Measurements from ENCODE around the gene LRRC8D.

GRCh38 chr1:89850844-89851415 is 30.1 kb downstream of the LRRC8D start:
- TF ChIP-seq, protein P1, sequence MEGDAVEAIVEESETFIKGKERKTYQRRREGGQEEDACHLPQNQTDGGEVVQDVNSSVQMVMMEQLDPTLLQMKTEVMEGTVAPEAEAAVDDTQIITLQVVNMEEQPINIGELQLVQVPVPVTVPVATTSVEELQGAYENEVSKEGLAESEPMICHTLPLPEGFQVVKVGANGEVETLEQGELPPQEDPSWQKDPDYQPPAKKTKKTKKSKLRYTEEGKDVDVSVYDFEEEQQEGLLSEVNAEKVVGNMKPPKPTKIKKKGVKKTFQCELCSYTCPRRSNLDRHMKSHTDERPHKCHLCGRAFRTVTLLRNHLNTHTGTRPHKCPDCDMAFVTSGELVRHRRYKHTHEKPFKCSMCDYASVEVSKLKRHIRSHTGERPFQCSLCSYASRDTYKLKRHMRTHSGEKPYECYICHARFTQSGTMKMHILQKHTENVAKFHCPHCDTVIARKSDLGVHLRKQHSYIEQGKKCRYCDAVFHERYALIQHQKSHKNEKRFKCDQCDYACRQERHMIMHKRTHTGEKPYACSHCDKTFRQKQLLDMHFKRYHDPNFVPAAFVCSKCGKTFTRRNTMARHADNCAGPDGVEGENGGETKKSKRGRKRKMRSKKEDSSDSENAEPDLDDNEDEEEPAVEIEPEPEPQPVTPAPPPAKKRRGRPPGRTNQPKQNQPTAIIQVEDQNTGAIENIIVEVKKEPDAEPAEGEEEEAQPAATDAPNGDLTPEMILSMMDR (IDR thresholded peaks at IDR 0.05): no peak
- TF ChIP-seq POLR2A (IDR thresholded peaks at IDR 0.05): no peak

All from lower leg skin (tissue), 3 donors.